OCI-LY1 (cell line): Measurements from ENCODE around the gene ADGRD2.

Experiments used
- H2AFZ ChIP-seq: fragments of 200-600 bp; sonication (generic), shearing (Covaris generic); 2 replicates; pipeline ENCODE4 v1.6.0; 2014; ENCODE audit warnings: antibody characterized with exemption, mild to moderate bottlenecking, low read length
- H3F3A ChIP-seq: fragments of 200-600 bp; sonication (generic), shearing (Covaris generic); 2 replicates; pipeline ENCODE4 v1.6.0; 2014; ENCODE audit warnings: mild to moderate bottlenecking, antibody characterized with exemption, low read length, moderate library complexity; ENCODE audit not compliant: insufficient read depth
- H3K27ac ChIP-seq: fragments of 200-600 bp; sonication (generic); 2 replicates; pipeline ENCODE4 v1.5.1; 2014; ENCODE audit warnings: low read length, mixed run types, mild to moderate bottlenecking, low read depth; ENCODE audit not compliant: poor library complexity, severe bottlenecking
- H3K27me3 ChIP-seq: fragments of 200-600 bp; sonication (generic); 2 replicates; pipeline ENCODE4 v1.6.0; 2014; ENCODE audit warnings: antibody characterized with exemption, mild to moderate bottlenecking, low read length, moderate library complexity; ENCODE audit not compliant: insufficient read depth
- H3K36me3 ChIP-seq: fragments of 200-600 bp; sonication (generic); 2 replicates; pipeline ENCODE4 v1.6.1; 2014; ENCODE audit warnings: mild to moderate bottlenecking, antibody characterized with exemption, low read length, moderate library complexity, mixed read lengths; ENCODE audit not compliant: insufficient read depth
- H3K4me1 ChIP-seq: fragments of 200-600 bp; sonication (generic); 2 replicates; pipeline ENCODE4 v1.5.1; 2014; ENCODE audit warnings: mild to moderate bottlenecking, low read length, moderate library complexity; ENCODE audit not compliant: insufficient read depth, severe bottlenecking
- H3K4me2 ChIP-seq: fragments of 200-600 bp; sonication (generic), shearing (Covaris generic); 2 replicates; pipeline ENCODE4 v1.6.1; 2014; ENCODE audit warnings: low read length
- H3K4me3 ChIP-seq: fragments of 200-600 bp; sonication (generic); 2 replicates; pipeline ENCODE4 v1.5.1; 2014; ENCODE audit warnings: low read length, low read depth, mild to moderate bottlenecking, mixed read lengths; ENCODE audit not compliant: poor library complexity, severe bottlenecking
- H3K79me2 ChIP-seq: fragments of 200-600 bp; shearing (Covaris generic); 2 replicates; pipeline ENCODE4 v1.6.1; 2016; ENCODE audit warnings: mixed run types, low read length, mixed read lengths; ENCODE audit not compliant: insufficient read depth
- H3K9ac ChIP-seq: fragments of 200-600 bp; sonication (generic), shearing (Covaris generic); 2 replicates; pipeline ENCODE4 v1.6.1; 2014; ENCODE audit warnings: mild to moderate bottlenecking, low read length, mixed read lengths
- H3K9me2 ChIP-seq: fragments of 200-600 bp; sonication (generic), shearing (Covaris generic); 2 replicates; pipeline ENCODE4 v1.6.1; 2014; ENCODE audit warnings: low read depth, mild to moderate bottlenecking, low read length, mixed read lengths
- H3K9me3 ChIP-seq: fragments of 200-600 bp; shearing (Covaris generic); 2 replicates; pipeline ENCODE4 v1.6.1; 2014; ENCODE audit warnings: low read length, mixed read lengths
- H4K20me1 ChIP-seq: fragments of 200-600 bp; sonication (generic), shearing (Covaris generic); 2 replicates; pipeline ENCODE4 v1.6.0; 2016; ENCODE audit warnings: mild to moderate bottlenecking, low read length; ENCODE audit not compliant: insufficient read depth
- CTCF ChIP-seq: fragments of 200-600 bp; sonication (generic), shearing (Covaris generic); IDR thresholded peaks from 2 replicates; pipeline ENCODE4 v1.5.1; 2017; ENCODE audit warnings: mild to moderate bottlenecking, antibody characterized with exemption, low read length, moderate library complexity, mixed read lengths
- EZH2 ChIP-seq: fragments of 200-600 bp; sonication (generic), shearing (Covaris generic); IDR thresholded peaks from 2 replicates; pipeline ENCODE4 v1.8.0; 2017; ENCODE audit warnings: borderline replicate concordance, mixed run types, mild to moderate bottlenecking, antibody characterized with exemption, low read length, moderate library complexity, mixed read lengths

ADGRD2 gene

DNA sequence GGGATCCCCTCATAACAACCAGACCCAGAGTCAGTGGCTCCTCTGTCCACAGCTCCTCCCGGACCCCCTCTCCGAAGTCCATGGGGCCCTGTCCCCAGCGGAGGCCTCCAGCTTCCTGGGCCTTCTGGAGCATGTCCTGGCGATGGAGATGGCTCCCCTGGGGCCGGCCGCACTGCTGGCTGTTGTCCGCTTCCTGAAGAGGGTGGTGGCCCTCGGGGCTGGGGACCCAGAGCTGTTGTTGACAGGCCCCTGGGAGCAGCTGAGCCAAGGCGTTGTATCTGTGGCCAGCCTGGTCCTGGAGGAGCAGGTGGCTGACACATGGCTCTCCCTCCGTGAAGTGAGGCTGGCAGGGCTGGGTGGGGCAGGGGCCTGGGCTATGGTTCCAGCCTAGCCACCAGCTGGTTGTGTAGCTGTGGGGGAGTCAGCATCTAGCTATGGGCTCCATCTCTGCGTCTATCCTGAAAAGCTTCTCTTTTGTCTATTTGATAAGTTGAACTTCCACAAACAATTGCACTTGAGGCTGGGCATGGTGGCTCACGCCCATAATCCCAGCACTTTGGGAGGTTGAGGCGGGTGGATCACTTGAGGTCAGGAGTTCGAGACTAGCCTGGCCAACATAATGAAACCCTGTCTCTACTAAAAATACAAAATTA lies 4.7 kb downstream of the ADGRD2 start:
- H3K9me3 ChIP-seq = no peaks in the 10 kb centered on the region
- H3K27me3 ChIP-seq = 0 out of 2 replicates have a peak, but pooled peaks cover 3% of the 10 kb centered on the region
- no peaks in the 10 kb centered on the region for H3K9me2 ChIP-seq
- no peak overlapping the region for H3K9ac ChIP-seq
- H3K36me3 ChIP-seq = no peaks in the 10 kb centered on the region
- H3K4me3 ChIP-seq = no peak overlapping the region
- H4K20me1 ChIP-seq = no peaks in the 10 kb centered on the region
- H2AFZ ChIP-seq = no peak overlapping the region
- no peaks in the 10 kb centered on the region for H3F3A ChIP-seq
- H3K4me1 ChIP-seq = no peaks in the 10 kb centered on the region
- no peak overlapping the region for H3K27ac ChIP-seq
- H3K4me2 ChIP-seq = no peak overlapping the region
- no peak for TF ChIP-seq EZH2
- no peak for TF ChIP-seq CTCF
- H3K79me2 ChIP-seq = no peaks in the 10 kb centered on the region

DNA sequence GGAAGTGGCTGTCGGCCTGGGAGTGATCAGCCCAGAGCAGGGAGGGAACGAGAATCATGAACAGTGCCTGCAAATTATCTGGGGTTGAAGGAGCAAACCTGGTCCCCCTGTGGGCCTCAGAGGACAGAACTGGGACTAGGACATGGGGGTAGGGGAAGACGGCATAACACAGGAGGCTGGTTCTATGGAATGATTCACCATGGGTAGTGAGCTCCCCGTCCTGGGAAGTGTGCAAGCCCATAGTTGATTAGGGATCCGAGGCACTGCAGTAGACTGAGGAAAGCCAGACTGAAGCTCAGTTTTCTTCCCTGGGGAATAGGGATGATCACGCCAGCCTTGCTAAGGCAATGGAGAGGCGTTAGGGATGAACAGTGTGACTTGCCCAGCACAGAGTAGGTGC lies 5.6 kb downstream of the ADGRD2 start:
- Histone ChIP-seq H4K20me1 (no peaks in the 10 kb centered on the region), H3K79me2 (no peaks in the 10 kb centered on the region), H3K9ac (no peak overlapping the region), H3F3A (no peaks in the 10 kb centered on the region), H3K36me3 (no peaks in the 10 kb centered on the region), H3K9me3 (no peaks in the 10 kb centered on the region), H3K4me1 (no peaks in the 10 kb centered on the region), H2AFZ (no peak overlapping the region), H3K9me2 (no peaks in the 10 kb centered on the region), H3K4me2 (no peak overlapping the region), H3K27ac (no peak overlapping the region), H3K27me3 (0 out of 2 replicates have a peak, but pooled peaks cover 3% of the 10 kb centered on the region), H3K4me3 (no peak overlapping the region)
- TF ChIP-seq CTCF (no peak), EZH2 (no peak)

- Histone ChIP-seq H4K20me1 (no peaks in the 10 kb centered on the region), H3K27ac (no peak overlapping the region), H3K9ac (no peak overlapping the region), H3K9me3 (no peaks in the 10 kb centered on the region), H3K79me2 (no peaks in the 10 kb centered on the region), H2AFZ (no peak overlapping the region), H3K4me3 (no peak overlapping the region), H3K4me2 (no peak overlapping the region), H3F3A (no peaks in the 10 kb centered on the region), H3K27me3 (0 out of 2 replicates have a peak, but pooled peaks cover 3% of the 10 kb centered on the region), H3K36me3 (no peaks in the 10 kb centered on the region), H3K4me1 (no peaks in the 10 kb centered on the region), H3K9me2 (no peaks in the 10 kb centered on the region)
- TF ChIP-seq CTCF (no peak), EZH2 (no peak)
Measured at GRCh38 chr9:124456341-124457078, 6.3 kb downstream of the ADGRD2 start.
